IPS-18c (cell line): ENCODE results near the gene LRP5.
"Not testable (repeated sequence)": the region's sequence is repeated elsewhere in the genome, so short reads cannot be mapped to it uniquely, and the experiment has no call there.

ENCODE experiments used
- H3K4me3 ChIP-seq: 2 replicates; pipeline ENCODE4 v1.7.0; 2013; ENCODE audit warnings: low read depth, mild to moderate bottlenecking, low read length, moderate library complexity; ENCODE audit not compliant: insufficient read depth
- H3K9me3 ChIP-seq: one replicate; pipeline ENCODE4 v1.6.1; 2013; ENCODE audit warnings: mild to moderate bottlenecking, low read length, moderate library complexity; ENCODE audit not compliant: control insufficient read depth, insufficient read depth

LRP5 gene

DNA sequence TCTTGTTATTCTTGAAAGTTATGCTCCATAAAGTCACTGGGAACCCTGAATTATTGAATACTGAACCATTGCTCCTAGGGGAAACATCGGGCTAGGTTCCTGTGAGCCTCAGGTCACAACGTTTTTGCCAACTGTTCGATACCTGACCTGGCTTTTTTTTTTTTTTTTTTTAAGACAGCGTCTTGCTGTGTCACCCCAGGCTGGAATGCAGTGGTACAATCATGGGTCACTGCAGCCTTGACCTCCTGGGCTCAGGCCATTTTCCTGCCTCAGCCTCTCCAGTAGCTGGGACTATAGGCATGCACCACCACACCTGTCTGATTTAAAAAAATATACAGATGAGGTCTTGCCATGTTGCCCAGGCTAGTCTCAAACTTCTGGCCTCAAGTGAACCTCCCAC, 22.5 kb downstream of the LRP5 start:
- H3K9me3 ChIP-seq, result no peaks in the 10 kb centered on the region
- H3K4me3 ChIP-seq, result no peak overlapping the region

DNA sequence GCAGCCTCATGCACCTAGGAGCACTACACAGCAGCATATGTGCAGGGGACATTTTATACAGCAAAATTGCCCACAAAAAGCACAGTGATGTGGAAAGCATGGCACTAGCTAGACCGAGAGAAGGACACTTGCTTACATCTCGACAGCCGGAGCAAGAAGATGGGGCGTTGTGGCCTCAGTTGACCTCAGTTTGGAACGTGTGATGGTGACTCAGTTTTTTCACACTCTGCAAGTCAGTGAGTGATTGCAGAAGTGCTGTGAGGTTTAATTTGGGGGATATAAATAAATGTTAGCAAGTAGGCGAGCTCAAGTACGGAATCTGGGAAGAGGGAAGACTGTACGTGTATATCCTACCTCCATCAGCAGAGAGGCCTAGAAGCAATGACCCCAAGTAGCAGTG, 23.3 kb downstream of the LRP5 start:
- Histone ChIP-seq H3K9me3 (no peaks in the 10 kb centered on the region), H3K4me3 (no peak overlapping the region)

DNA sequence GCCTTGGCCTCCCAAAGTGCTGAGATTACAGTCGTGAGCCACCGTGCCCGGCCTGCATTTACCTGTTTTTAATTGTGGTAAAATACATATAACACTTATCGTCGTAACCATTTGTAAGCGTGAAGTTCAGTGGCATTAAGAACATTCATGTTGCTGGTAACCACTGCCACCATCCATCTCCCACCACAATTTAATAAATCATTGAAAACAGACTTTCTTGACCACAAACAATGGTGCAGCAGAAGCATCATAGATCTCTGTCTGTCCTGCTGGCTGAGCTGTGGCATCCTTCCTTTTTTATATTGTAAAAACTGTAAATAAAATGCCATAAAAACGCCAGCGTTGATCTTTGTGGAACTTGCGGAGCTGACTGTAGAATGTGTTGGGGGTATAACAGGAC, 24.3 kb downstream of the LRP5 start:
- Histone ChIP-seq H3K9me3 (no peaks in the 10 kb centered on the region), H3K4me3 (no peak overlapping the region)

DNA sequence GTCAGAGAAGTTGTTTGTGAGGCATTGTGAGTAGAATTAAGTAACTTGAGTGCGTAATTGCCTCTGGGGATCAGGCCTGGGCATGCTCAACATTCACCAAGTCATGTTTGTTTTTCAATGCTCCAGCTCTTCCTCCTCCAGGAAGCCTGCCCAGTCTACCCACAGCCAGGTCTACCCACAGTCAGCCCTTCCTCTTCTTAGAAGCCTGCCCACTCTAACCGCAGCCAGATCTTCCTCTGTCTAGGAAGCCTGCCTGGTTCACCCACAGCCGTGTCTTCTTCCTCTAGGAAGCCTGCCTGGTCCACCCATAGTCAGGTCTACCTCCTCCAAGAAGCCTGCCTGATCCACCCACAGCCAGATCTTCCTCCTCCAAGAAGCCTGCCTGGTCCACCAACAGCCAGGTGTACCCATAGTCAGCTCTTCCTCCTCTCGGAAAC, 25.0 kb downstream of the LRP5 start:
- no peaks in the 10 kb centered on the region for H3K9me3 ChIP-seq
- H3K4me3 ChIP-seq, result no peak overlapping the region

DNA sequence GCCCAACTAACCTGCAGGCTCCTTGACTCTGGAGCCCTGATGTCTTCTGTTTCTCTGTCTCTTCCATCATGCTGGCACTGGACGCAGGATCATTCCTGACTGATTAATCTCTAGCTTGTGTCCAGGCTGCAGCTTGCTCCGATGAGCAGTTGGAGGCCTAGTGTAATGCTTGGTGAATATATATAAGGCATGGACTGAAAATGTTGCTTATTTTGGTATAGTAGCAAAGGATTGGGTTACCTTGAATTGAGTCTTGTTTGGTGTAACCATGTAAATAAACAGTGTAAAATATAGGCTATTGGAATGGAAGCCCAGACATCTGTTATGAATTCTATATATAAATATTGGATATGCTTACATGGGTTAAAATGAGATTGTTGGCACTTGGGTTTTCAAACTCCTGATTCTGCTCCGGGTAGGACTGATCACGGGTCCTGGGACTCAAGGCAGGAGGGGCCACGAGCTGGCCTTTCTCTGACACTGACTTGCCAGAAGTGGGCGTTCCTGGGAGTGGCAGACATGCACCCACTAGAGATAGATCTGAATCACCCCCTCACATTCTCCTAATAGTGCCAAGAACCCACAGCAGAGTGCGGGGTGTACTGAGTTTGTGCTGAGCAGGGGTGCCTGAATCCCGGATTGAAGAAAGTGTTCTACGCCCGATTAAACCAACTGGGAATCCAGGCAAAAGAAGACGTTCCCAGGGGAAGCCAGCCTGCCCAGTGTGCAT, 25.8 kb downstream of the LRP5 start:
- no peak overlapping the region for H3K4me3 ChIP-seq
- no peaks in the 10 kb centered on the region for H3K9me3 ChIP-seq

DNA sequence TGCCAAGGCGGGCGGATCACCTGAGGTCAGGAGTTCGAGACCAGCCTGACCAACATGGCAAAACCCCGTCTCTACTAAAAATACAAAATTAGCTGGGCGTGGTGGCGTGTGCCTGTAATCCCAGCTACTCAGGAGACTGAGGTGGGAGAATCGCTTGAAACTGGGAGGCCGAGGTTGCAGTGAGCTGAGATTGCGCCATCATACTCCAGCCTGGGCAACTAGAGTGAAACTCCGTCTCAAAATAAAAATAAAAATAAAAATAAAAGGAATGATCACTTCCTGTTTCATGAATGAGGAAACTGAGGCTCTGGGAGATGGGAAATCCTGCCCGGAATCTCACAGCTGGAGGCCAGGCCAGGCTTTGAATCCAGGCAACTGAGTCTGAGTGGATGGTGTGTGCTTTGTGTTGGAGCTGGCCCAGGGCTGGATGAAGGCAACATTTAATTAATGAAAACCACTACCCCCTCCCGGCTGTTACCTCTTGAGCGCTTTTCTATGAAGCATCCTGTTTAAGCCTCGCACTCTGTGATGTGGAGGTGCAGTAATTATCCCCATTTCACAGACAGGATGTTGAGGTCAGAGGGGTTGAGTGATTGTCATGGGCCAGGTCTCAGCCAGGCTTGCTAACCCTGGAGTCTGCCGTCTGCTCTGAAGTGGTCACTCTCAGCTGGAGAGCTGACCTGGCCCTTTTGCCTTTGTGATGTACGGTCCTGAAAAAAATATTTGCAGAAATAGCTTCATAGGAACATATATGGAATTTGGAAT, 27.8 kb downstream of the LRP5 start:
- Histone ChIP-seq H3K9me3 (no peaks in the 10 kb centered on the region), H3K4me3 (no peak overlapping the region)

DNA sequence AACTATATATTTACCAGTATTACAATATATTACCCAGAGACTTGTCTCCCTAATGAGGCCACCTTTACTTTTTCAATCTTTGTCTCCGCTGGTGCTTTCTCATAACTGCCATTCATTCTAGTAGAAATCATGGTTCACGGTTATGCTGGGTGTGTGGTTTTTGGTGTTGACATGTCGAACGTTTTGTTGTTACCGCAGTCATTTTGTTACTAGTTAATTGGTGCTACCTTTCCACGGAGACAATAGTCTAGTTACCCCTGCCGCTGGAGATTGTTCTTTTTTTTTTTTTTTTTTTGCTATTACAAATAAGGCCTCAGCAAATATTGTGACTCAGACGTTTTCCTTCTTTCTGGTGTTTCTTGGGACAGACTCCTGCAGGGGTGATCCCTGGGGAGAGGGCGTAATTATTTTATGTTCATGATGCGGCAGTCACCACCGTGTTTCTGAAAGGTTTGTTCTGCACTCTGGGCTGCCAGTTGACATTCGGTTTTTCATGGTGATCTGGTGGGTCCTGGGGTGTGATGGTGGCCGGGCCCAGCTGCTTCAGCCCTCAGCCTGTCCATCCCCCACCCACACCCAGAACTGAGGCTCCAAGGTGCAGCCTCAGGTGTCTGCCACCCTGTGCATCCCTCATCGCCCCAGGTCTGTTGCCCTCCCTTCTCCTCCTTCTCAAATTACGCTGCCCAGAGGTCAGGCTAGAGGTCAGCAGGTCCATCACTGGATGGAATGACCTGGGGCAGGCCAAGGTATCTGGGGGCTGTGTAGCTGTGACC, 28.6 kb downstream of the LRP5 start:
- H3K9me3 ChIP-seq, result no peaks in the 10 kb centered on the region
- no peak overlapping the region for H3K4me3 ChIP-seq

DNA sequence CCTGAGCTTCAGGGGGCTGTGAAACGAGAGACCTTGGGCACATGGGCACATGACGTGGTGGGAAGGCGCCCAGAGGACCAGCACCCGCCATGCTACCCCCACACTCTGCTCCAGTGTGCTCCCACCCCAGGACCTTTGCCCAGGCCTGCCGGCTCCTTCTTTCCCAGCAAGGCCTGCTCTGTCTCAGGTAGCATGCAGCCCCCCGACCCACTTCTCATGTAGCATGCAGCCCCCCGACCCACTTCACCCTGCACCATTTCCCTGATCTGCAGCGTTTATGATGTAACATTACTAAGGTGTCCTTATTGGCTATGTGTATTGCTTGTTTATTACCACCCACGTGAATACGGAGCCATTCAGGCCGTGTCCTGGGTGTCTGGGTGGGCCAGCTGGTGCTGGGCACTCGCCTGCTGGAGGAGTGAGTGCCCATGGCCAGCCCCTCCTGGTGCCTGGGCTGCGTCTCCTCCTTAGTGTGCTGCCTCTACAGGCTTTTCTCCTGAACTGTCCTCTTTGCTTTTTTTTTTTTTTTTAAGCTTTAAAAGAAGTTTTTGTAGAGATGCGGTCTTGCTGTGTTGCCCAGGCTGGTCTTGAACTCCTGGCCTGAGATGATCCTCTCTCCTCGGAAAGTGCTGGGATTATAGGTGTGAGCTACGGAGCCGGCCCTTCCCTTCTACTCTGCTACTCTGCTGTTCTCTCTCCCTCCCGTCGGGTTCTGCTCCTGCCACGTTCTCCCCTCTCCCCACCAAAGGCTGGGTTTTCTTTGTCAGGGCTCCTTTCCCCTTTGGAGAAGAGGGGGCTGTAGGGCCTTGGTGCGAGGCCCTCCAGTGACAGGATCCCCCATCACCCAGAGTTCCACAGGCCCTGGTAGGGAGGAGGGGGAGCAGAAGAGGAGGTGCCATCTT, 29.4 kb downstream of the LRP5 start:
- H3K9me3 ChIP-seq, result no peaks in the 10 kb centered on the region
- H3K4me3 ChIP-seq, result no peak overlapping the region

DNA sequence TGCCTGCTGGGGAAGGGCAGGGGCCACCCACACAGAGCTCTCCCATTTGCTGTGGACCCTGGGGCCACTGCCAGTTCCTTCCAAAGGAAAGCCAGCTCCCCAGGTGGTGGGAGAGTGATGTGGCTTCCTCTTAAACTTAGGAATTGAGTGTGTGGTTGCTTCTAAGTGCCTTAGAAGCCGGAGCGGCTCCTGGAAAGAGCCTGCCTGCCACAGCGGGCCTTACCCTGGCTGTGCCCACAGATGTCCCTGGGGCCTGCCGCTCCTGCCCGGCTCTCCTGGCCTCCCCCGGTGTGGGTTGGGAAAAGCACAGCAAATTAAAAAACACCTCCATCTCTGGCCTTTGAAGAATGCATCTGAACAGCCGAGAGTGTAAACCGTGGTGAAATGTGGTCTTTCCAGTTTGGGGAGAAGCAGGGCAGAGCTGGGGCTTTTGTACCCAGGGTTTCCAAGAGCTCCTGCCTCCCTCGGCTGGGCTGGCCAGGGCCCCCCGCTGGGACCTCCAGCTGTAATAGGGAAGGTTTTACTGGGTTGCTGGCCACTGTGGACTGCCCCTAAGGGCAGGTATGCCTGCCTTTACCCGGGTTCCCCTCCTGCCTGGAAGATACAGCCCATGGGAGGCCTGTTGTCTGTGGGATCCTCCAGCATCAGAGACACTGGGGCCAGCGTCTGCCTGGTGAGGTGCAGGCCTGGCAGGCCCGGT, 30.2 kb downstream of the LRP5 start:
- no peaks in the 10 kb centered on the region for H3K9me3 ChIP-seq
- no peak overlapping the region; the same call in 1 of the 2 replicates for H3K4me3 ChIP-seq

DNA sequence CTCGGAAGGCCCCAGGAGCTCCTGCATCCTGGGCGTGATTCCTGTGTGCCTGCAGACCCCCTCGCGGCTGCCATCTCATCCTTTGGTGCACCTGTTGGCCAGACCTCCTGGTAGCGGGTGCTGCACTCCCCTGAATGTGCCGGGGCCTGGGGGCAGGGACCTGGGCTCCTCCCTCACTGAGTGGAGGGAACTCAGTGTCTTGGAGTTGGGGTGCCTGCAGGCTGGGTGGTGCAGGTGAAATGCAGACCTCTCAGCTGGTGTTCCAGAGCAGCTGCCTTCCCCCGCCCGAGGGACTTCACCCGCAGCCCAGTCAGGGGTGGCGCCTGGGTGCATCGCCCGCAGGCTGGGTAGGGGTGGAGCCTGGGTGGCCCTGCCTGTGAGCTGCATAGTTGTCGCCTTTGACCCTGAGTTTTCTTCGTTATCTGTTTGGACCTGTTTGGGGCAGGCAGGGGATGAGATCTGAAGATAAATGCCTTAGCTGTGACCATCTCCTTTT, 31.4 kb downstream of the LRP5 start:
- Histone ChIP-seq H3K9me3 (no peaks in the 10 kb centered on the region), H3K4me3 (no peak overlapping the region)

DNA sequence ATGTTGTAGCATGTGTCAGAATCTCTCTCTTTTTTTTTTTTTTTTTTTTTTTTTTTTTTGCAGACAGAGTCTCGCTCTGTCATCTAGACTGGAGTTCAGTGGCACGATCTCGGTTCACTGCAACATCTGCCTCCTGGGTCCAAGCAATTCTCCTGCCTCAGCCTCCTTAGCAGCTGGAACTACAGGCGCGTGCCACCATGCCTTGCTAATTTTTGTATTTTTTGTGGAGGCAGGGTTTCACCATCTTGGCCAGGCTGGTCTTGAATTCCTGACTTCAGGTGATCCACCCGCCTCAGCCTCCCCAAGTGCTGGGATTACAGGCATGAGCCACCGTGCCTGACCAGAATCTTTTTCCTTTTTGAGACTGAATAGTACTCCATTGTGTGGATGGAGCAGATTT, 32.4 kb downstream of the LRP5 start:
- not testable (repeated sequence) for H3K9me3 ChIP-seq

DNA sequence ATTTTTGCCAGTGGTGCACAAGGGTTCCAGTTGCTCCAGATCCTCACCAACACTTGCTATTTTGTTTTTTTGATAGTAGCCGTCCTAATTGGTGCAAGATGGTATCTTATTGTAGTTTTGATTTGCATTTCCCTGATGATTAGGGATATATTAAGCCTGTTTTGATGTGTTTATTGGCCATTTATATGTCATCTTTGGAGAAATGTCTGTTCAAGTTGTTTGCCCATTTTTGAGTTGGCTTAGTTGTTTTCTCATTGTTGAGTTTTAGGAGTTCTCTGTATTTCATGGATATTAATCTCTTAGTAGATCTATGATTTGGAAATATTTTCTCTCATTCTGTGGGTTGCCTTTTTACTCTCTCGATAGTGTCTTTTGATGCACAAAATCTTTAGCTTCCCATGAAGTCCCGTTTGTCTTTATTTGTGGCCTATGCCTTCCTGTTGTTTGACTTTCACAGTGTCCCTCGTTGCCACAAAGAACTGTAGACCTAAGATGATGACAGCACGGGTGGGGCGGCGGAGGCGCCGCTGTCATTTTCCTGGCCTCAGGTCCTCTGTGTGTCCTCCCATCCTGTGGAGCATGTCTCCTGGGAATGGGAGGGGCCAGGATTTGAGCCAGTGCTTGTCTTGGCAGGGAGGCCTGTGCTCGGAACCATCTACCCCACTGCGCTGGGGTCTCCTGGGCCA, 33.5 kb downstream of the LRP5 start:
- Histone ChIP-seq H3K9me3 (no peaks in the 10 kb centered on the region), H3K4me3 (no peak overlapping the region)

More for the DNA sequence above, 32.4 kb downstream of the LRP5 start:
- H3K4me3 ChIP-seq, result not testable (repeated sequence)

DNA sequence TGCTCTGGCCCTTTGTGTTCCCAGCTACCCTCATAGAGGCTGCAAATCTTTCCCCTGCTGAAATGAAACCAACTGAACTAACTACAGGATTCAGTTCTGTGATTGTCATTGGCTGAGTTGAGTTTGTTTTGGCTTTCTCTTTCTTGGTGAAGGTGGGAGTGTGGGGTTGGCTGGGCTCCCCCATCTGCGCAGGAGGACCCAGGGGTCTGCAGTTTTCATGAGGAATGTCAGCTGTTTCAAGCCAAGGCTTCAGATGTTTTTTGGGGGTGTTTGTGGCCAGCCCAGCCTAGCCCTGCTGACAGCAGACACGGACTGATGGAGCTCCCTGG, 34.0 kb downstream of the LRP5 start:
- Histone ChIP-seq H3K9me3 (no peaks in the 10 kb centered on the region), H3K4me3 (no peak overlapping the region)

DNA sequence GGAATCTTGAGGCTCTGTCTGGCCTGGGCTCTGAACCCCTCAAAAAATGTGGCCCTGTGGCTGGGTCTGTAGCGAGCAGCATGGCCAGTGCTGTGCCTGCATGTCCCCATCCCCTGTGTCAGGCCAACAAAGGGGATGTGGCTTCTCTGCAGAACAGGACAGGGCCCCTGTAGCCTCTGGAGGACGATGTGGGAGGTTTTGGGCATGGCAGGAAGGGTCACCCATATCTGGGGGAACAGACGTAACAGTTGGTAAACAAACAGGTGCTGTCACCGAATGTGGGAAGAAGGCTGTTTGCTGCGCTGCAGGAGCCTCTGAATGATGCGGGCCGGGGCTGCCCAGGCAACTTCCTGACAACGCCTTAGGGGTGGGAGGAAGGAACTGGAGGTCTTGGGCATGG, 35.0 kb downstream of the LRP5 start:
- H3K9me3 ChIP-seq, result peaks cover 7% of the 10 kb centered on the region
- H3K4me3 ChIP-seq, result no peak overlapping the region

DNA sequence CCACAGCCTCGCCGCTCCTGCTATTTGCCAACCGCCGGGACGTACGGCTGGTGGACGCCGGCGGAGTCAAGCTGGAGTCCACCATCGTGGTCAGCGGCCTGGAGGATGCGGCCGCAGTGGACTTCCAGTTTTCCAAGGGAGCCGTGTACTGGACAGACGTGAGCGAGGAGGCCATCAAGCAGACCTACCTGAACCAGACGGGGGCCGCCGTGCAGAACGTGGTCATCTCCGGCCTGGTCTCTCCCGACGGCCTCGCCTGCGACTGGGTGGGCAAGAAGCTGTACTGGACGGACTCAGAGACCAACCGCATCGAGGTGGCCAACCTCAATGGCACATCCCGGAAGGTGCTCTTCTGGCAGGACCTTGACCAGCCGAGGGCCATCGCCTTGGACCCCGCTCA, 35.5 kb downstream of the LRP5 start:
- no peak overlapping the region for H3K4me3 ChIP-seq
- H3K9me3 ChIP-seq, result peaks cover 7% of the 10 kb centered on the region
